HG03575 (cell line): ENCODE data around the gene FRAS1.
"Not testable (repeated sequence)": the region's sequence is repeated elsewhere in the genome, so short reads cannot be mapped to it uniquely, and the experiment has no call there.

ENCODE experiments used
- ATAC-seq: cut with Tn5 transposase; IDR thresholded peaks from one replicate; pipeline ENCODE4 v1.9.1; 2021; ENCODE audit not compliant: unreplicated experiment, insufficient number of reproducible peaks, low FRiP score; ENCODE audit errors: extremely low read depth

FRAS1 gene

DNA sequence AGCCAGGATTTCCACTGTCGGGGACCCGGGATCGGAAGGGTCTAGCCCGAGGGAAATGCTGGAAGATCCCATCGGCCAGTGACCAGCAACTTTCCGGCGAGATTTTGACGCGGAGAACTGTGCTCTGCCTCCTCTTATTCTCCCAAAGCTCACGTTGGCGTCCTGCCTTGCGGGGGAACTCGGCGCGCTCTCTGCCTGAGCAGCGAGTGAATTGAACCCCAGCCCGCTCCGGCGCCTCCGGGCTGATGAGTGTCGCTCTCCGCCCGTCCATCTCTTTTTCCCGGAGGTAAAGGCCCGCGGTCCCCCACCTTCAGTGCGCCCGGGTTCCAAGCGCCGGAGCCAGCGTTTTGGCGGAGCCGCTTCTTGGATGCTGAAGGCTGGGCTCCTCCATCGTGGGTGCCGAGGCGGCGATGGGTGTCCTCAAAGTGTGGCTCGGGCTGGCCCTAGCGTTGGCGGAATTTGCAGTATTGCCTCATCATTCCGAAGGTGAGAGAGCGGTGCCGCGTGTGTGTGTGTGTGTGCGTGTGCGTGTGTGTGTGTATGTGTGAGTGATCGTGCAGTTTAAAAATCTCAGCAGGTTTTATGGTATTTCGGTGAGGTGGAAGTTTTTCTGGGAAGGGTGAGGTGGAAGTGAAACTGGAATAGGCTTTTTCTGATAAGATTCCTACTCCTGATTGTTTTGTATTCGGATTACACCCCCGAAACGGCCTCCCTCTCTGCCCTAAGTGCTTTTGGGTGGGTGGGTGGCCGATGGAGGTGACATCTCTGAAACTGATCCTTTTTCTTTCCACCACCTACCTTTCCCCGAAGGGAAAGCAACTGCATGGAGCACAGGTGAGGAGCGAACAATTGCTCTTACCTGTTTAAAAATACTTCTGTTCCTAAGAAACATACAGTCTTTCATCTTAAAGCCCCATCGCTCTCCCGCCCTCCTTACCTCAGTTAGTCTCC lies 752 bp downstream of the FRAS1 start:
- ATAC-seq: no peak

DNA sequence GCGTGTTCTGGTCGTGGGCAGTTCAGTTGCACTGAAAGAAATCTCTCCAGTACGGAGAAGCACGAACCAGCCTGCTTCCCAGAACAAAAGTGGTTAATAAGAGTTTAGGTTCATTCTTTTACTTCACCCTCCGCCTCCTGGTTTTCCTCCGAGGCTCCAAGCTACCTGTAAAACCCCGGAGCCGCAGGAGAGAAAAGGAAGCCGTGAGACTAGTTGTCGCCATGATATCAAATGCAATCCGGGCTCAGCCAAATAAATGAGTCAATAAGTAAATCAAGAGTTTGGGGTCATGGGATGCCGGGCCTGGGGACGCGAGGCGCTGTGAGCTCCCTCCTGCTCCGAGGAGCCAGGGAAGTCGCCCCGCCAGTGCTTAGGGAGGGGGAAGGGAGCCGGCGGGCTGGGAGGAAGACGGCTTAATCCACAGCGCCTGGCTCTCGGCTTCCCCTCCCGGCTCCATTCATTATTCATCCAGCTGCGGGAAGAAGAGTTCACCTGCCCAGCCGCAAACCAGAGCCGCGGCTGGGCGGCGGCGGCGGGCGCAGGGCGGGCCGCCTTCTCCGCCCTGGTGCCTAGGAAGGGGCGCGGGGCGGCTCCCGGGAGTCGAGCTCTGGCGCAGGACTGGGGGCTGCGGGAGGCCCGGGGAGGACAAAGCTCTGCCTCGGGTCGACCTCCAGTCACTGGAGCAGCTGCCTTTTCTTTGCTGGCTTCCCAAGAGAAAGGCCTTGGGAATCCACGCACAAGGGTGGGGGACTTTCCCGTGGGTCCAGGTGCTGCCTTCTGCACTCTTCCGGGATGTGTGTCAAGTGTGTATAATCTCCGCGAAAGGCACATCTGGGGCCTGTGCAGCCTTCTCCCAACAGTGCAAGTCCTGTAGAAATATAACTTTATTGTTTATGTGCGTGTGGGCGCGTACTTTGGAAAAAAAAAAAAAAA lies 1.7 kb downstream of the FRAS1 start:
- no peak for ATAC-seq

- ATAC-seq: no peak
Measured at GRCh38 chr4:78059524-78059889, 2.4 kb downstream of the FRAS1 start.

GRCh38 chr4:78059938-78060337 lies 2.8 kb downstream of the FRAS1 start:
- no peak for ATAC-seq

GRCh38 chr4:78061939-78062570 lies 4.9 kb downstream of the FRAS1 start:
- no peak for ATAC-seq

DNA sequence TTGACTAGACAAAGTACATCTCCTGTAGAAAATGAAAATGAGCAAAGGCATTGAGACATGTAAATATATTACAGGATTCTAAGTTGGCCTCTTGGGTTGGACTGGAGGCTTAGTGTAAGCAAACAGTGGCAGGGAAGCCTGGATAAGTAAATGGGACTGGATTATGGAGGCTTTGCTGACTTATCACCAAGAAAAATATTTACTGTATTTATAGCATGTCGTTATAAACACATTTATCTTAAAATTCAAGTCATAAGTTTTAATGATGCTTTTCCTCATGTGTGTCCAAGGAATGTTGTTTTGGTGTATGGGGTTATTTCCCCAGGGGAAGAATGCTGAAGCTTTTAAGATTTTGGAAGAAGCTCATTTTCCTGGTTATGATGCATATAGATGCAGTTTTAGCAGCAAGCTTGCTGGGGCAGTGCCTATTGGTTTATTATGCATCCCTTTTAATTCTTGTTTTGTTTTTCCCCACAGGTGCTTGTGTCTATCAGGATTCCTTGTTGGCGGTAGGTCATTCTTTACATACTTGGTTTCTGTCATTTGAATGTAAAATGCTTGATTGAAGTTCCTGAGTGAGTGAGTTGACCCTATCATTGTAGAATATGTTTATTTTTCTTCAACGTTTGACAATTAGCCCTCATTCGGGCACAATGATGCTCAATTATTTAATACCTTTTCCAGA lies 8.5 kb downstream of the FRAS1 start:
- ATAC-seq: no peak

GRCh38 chr4:78068481-78068880 lies 11.4 kb downstream of the FRAS1 start:
- no peak for ATAC-seq

DNA sequence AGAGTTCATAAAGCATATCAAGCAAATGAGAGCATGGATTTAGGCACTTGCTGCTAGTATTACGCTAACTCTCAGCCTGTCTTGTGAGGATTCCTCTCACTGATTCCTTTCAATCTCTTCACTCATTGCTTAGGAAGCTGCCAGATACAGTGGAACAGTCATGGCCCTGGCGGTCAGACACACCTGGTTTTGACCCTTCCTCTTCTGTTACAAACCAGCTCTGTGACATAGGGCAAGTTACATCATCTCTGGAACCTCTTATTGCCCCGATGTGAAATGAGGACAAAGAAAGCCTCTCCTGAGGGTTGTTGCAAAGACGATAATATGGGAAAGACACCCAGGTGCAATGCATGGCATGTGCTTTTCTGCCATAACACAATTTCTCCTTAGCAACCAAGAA lies 12.2 kb downstream of the FRAS1 start:
- no peak for ATAC-seq

DNA sequence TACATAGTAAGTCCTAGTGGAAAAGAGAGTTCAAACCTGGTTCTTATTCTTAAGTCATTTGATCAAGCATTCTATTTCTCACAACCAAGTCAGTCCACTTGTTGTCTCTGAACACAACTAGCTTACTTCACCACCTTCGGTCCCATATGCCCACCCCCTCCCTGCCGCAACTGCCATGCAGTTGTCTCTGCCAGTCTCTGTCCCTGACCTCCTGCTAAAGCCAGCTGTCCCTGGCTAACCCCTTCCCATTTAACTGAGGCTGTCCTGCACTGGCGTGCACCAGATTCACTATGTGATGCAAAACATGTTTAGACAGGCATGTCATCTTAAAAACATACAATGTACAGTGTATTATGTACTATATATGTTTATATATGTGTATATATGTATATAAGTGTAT lies 12.7 kb downstream of the FRAS1 start:
- no peak for ATAC-seq

- no peak for ATAC-seq
Measured at GRCh38 chr4:78070731-78071282, 13.7 kb downstream of the FRAS1 start.

- ATAC-seq: no peak
Measured at GRCh38 chr4:78074759-78075158, 17.6 kb downstream of the FRAS1 start.

- ATAC-seq: no peak
Measured at GRCh38 chr4:78075986-78076385, 18.9 kb downstream of the FRAS1 start.

DNA sequence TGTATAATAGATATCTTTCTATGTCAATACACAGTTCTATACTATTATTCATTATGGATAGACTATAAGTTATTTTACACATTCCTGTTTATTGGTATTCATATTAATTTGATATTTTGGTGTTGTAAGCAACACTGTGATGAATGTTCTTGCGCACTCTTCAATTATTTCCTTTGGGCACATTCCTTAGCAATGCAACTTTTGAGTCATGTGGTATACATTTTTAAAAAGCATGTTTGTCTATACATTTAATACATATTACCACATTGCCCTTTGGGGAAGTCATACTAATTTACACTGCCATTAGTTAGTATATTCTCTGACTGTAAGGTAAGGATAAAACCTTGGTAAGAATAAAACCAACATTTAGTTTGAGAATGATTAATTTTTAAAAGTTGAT lies 21.0 kb downstream of the FRAS1 start:
- ATAC-seq: no peak

- no peak for ATAC-seq
Measured at GRCh38 chr4:78079726-78080430, 22.8 kb downstream of the FRAS1 start.

DNA sequence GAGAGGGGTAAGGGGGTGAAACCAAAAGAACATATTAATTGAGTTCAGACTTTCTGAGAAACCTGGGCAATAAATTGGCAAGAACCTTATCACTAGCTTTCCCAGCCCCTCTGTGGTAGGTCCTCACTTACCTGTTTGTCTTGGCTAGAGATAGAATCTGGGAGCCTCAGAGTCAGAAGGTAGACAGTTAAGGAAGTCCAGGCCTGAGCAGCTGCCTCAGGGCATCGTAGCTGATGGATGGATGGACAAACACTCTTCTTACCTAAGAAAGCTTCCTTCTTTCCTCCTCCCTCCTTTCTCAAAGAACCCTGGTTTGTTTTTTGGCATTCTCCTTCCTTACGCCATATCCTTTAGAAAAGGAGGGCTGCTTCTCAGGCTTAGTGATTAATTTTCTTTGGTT lies 24.4 kb downstream of the FRAS1 start:
- ATAC-seq: no peak

GRCh38 chr4:78083035-78083434 lies 25.9 kb downstream of the FRAS1 start:
- no peak for ATAC-seq

- ATAC-seq: no peak
Measured at GRCh38 chr4:78091534-78091933, 34.4 kb downstream of the FRAS1 start.

GRCh38 chr4:78092350-78092749 lies 35.2 kb downstream of the FRAS1 start:
- ATAC-seq: not testable (repeated sequence)
